ENCODE results near the gene MLC1. TPM values are rescaled to one million over a fixed set of nuclear protein-coding genes. Genes with fewer than 3 reads are reported as not detected.

MLC1 gene
- total RNA-seq, 2 donors from 2014 or later = not detected

DNA sequence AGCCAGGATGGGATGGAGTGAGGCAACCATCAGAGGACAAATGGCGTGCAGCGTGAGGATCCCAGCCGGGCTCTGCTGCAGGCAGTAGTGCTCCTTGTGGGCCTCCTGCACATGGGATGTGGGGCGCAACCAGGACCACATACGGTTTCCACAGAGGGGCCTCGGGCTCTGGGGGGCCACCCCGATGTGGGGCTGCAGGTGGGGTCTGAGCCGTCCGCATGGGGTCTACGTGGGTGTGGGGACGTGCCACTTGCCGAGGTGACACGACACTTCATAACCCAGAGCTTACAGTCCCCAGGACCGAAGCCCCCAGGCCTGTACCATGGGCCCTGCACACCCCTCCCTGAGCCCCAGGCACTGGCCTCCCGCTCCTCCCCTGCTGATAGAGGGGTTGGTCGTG lies 37.9 kb downstream of the MLC1 start:
- H3K27ac ChIP-seq = no peak overlapping the region
- intact Hi-C loops (cut with DNase I) = no loop called here
- no peaks in the 10 kb centered on the region for H3K27me3 ChIP-seq
- H3K9me3 ChIP-seq = no peaks in the 10 kb centered on the region
- ATAC-seq (no peak), DNase-seq (no peak)
- no peak for TF ChIP-seq POLR2A (IDR thresholded peaks at IDR 0.05)
- TF ChIP-seq, protein P1, sequence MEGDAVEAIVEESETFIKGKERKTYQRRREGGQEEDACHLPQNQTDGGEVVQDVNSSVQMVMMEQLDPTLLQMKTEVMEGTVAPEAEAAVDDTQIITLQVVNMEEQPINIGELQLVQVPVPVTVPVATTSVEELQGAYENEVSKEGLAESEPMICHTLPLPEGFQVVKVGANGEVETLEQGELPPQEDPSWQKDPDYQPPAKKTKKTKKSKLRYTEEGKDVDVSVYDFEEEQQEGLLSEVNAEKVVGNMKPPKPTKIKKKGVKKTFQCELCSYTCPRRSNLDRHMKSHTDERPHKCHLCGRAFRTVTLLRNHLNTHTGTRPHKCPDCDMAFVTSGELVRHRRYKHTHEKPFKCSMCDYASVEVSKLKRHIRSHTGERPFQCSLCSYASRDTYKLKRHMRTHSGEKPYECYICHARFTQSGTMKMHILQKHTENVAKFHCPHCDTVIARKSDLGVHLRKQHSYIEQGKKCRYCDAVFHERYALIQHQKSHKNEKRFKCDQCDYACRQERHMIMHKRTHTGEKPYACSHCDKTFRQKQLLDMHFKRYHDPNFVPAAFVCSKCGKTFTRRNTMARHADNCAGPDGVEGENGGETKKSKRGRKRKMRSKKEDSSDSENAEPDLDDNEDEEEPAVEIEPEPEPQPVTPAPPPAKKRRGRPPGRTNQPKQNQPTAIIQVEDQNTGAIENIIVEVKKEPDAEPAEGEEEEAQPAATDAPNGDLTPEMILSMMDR (IDR thresholded peaks at IDR 0.05) = no peak
- no peaks in the 10 kb centered on the region for H3K36me3 ChIP-seq (replicated peaks in 1 of 2; ENCODE audit: insufficient read depth in 1 of 2, low read depth in 2 of 2)
- H3K4me1 ChIP-seq = no peaks in the 10 kb centered on the region
- WGBS, 2 donors = 81 to 89% methylated on average over 5 to 12 of the region's 16 CpGs
- no peak overlapping the region for H3K4me3 ChIP-seq

DNA sequence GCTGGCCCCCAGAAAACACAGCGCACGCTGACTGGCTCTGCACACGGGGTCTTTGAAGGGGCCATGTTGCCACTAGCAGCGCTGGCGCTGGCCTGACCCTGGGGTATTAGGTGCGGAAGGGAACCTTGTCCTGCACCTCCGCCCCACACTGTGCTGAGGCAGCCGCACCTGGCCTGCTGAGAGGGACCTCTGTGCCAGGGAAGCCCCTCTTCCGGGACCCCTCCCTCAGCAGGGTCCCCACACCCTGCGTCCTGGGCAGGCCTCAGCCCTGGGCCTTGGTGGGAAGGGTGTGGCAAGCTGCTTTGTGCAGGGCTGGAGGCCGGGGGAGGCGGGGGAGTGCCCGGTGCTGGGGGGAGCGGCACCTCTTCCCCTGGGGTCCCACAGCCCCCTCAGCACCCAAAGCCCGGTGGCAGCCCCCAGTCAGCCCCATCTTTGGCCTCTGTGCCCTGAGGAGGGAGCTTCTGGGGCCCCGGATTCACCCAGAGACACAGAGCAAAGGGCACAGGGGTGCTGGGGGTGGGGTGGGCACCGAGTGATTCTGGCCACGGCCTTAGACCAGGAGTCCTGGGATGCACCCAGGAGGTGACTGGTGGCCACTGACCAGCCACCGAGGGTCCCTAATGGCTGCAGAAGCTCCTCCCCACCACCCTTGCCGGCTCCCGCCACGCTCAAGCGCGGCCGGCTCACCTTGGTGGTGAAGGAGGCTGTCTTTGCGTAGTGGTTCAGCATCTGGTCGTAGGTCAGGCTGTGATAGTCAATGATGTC lies 38.6 kb downstream of the MLC1 start:
- TF ChIP-seq, protein P1 (IDR thresholded peaks at IDR 0.05) = no peak
- no peak for TF ChIP-seq POLR2A (IDR thresholded peaks at IDR 0.05)
- 77 to 78% methylated on average over 13 to 27 of the region's 27 CpGs for WGBS, 2 donors
- H3K27ac ChIP-seq = no peak overlapping the region
- no peak overlapping the region for H3K4me3 ChIP-seq
- ATAC-seq (no peak), DNase-seq (no peak)
- intact Hi-C loops (cut with DNase I) = no loop called here
- H3K27me3 ChIP-seq = no peaks in the 10 kb centered on the region
- no peaks in the 10 kb centered on the region for H3K9me3 ChIP-seq
- no peaks in the 10 kb centered on the region for H3K36me3 ChIP-seq (replicated peaks in 1 of 2; ENCODE audit: insufficient read depth in 1 of 2, low read depth in 2 of 2)
- H3K4me1 ChIP-seq = no peaks in the 10 kb centered on the region

DNA sequence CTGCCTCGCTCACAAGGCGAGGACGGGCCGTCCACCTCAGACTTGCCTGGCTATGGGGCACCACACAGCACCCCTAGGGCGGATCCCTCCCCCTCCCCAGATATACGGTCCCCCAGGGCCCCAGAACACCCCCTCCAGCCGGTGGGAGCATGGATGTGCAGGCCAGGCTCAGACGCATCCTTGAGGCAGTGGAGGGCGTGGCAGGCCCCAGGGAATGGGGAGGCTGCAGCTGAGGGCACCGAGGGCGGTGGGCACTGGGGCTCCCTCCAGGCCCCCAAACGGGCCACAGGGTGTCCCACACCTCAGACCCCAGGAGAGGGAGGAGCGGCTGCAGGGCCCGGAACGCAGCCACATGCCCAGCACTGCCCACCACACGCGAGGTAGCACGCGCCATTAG lies 39.2 kb downstream of the MLC1 start:
- ATAC-seq (no peak), DNase-seq (no peak)
- TF ChIP-seq, protein P1 (IDR thresholded peaks at IDR 0.05) = no peak
- no peak for TF ChIP-seq POLR2A (IDR thresholded peaks at IDR 0.05)
- intact Hi-C loops (cut with DNase I) = no loop called here
- Histone ChIP-seq H3K4me1 (no peaks in the 10 kb centered on the region), H3K4me3 (no peak overlapping the region), H3K36me3 (replicated peaks in 1 of 2; ENCODE audit: insufficient read depth in 1 of 2, low read depth in 2 of 2) (no peaks in the 10 kb centered on the region), H3K27ac (no peak overlapping the region), H3K27me3 (no peaks in the 10 kb centered on the region), H3K9me3 (no peaks in the 10 kb centered on the region)
- WGBS, 2 donors = 58 to 66% methylated on average over 11 to 18 of the region's 19 CpGs

DNA sequence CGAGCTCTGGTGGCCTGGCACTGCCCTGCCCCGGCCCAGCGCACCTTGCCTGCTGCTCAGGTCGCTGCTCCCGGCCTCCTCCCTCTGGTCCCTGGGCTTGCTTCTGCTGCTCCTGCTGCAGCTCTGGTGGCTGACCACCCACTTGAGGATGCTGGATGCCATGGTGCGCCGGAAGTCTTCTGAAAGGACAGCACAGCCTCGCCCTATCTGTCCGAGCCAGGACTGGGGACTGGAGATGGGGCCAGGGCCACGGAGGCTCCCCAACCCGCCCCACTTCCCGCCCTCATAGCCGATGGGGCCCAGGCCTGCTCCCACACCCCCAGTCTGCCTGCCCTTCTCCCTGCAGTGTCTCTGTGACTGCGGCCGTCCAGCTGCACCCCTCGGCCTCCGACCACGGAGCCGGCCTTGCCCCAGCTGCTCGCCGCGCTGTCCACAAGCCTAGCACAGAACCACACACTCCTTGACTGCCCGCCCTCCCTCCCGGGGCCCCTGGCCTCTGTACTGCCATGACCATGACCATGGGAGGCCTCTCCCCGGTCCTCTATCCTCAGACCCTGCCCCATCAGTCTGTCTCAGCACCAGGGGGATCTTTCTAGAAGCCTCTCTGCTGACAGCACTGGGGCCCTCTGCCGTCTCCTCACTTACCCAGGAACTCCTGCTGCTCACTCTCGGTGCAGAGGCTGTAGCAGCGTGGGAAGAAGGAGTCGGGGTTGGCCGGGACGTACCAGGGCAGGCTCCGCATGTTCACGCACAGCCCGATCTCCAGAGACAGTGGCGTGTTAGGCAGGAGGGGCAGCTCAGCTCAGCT lies 39.8 kb downstream of the MLC1 start:
- Histone ChIP-seq H3K4me1 (no peaks in the 10 kb centered on the region), H3K27me3 (no peaks in the 10 kb centered on the region), H3K4me3 (no peak overlapping the region), H3K27ac (no peak overlapping the region), H3K9me3 (no peaks in the 10 kb centered on the region), H3K36me3 (replicated peaks in 1 of 2; ENCODE audit: insufficient read depth in 1 of 2, low read depth in 2 of 2) (no peaks in the 10 kb centered on the region)
- no peak for TF ChIP-seq POLR2A (IDR thresholded peaks at IDR 0.05)
- TF ChIP-seq, protein P1 (IDR thresholded peaks at IDR 0.05) = no peak
- DNase-seq (no peak), ATAC-seq (no peak)
- 55 to 70% methylated on average over 13 to 29 of the region's 35 CpGs for WGBS, 2 donors
- intact Hi-C loops (cut with DNase I) = no loop called here

Data from body of pancreas (tissue), 4 donors.